Sigmoid colon (tissue), 4 donors: ENCODE results near the gene KCNK2.

Source experiments
- CTCF ChIP-seq, 4 experiments: fragments of 450-650 bp in 3 of 4; fragments of 200-600 bp in 1 of 4; IDR thresholded peaks; one replicate each; pipeline ENCODE4 v1.5.1; 2016 to 2019; ENCODE audit warnings: antibody characterized with exemption in 4 of 4, mild to moderate bottlenecking in 3 of 4, moderate library complexity in 2 of 4
- EP300 ChIP-seq, 4 donors: sonication (generic); formaldehyde crosslinking; IDR thresholded peaks; one replicate each; pipeline ENCODE4 v1.6.1; 2017; ENCODE audit warnings: antibody characterized with exemption in 4 of 4

- TF ChIP-seq CTCF (IDR thresholded peaks at IDR 0.05) (no peak), EP300 (IDR thresholded peaks at IDR 0.05) (no peak)
Measured at GRCh38 chr1:215285013-215285800, 202.7 kb downstream of the KCNK2 start.
